ENCODE data around the gene RSRC1. TPM values are rescaled to one million over a fixed set of nuclear protein-coding genes. Genes with fewer than 3 reads are reported as not detected.
"Not testable (repeated sequence)": the region's sequence is repeated elsewhere in the genome, so short reads cannot be mapped to it uniquely, and the experiment has no call there.

Gene RSRC1
- total RNA-seq, 1 donor, result 17.0 TPM

DNA sequence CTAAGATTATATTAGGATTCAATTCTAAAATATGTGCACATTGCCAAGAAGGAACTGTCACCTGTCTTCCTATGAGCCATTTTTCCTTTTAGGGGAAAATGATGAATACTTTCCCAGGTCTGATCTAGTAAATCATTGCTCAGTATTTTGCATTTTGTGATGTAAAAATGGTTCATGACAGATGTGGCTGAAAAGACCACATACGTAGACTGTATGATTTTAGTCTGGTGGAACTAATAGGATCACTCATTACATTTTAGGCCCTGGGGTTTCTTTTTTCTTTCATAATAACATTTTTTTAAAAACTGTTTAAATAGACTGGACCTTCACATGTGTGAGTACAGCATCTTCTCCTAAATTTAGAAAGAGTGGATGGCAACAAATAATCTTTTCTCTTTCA, 259.4 kb downstream of the RSRC1 start:
- DNase-seq (ENCODE audit: low read depth in 2 of 3, low spot score in 2 of 3), result no peak

- no peak for DNase-seq (ENCODE audit: low read depth in 2 of 3, low spot score in 2 of 3)
Observed at GRCh38 chr3:158379517-158379916, 269.6 kb downstream of the RSRC1 start.

DNA sequence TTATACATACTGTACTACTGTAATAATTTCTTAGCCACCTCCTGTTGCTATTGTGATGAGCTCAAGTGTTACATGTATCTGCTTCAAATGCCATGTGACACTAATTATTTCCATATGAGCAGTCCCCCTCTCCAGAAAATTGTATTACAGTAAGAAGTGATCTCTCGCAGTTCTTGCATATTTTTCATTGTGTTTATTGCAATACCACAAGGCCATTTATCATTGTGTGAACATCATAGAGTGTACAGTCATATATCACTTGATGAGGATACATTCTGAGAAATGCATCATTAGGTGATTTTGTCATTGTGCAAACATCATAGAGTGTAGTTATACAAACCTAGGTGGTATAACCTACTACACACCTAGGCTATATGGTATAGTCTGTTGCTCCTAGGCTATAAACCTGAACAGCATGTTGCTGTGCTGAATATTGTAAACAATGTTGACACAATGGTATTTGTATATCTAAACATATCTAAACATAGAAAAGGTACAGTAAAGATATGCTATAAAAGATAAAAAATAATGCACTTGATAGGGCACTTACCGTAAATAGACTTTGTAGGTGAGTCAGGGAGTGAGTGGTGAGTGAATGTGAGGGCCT, 271.5 kb downstream of the RSRC1 start:
- DNase-seq (ENCODE audit: low read depth in 2 of 3, low spot score in 2 of 3), result no peak

DNA sequence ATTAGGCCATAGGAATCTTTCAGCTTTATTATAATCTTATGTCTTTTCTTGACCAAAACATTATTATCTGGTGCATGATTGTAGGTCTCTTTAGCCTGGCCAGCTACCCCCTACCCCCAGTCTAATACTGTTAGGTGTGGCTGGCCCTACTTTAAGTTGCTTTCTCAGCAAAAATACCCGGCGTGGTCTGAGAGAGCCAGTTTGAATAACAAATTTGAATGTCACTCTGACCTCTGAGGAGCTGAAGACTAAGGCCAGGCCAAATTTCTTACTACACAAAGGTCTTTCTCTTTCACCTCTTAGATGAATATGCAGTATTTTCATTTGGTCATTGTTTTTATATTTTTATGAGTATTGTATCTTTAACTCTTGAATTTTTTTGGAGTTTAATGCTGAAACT, 272.6 kb downstream of the RSRC1 start:
- DNase-seq (ENCODE audit: low read depth in 2 of 3, low spot score in 2 of 3), result no peak

DNA sequence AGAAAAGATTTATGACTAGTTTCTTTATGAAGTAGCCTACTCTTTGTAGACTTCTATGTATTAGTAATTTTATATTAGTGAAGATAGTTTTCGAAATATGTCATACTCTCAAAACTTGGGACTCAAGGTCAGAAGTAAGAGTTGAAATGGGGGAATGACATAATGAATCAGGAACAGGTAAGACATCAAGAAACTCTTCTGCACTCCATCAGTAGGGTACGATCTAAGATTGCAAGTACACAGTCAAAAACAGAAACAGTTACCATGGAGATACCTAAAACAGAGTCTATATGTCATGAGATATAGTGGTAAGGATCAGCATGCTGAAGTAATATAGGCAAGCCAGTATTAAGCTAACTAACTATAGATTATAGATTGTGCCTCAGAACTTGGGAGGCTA, 274.1 kb downstream of the RSRC1 start:
- DNase-seq (ENCODE audit: low read depth in 2 of 3, low spot score in 2 of 3), result no peak

GRCh38 chr3:158395421-158395820, 285.5 kb downstream of the RSRC1 start:
- no peak for DNase-seq (ENCODE audit: low read depth in 2 of 3, low spot score in 2 of 3)

GRCh38 chr3:158402590-158402989, 292.7 kb downstream of the RSRC1 start:
- no peak for DNase-seq (ENCODE audit: low read depth in 2 of 3, low spot score in 2 of 3)

GRCh38 chr3:158403013-158403412, 293.1 kb downstream of the RSRC1 start:
- DNase-seq (ENCODE audit: low read depth in 2 of 3, low spot score in 2 of 3), result no peak

DNA sequence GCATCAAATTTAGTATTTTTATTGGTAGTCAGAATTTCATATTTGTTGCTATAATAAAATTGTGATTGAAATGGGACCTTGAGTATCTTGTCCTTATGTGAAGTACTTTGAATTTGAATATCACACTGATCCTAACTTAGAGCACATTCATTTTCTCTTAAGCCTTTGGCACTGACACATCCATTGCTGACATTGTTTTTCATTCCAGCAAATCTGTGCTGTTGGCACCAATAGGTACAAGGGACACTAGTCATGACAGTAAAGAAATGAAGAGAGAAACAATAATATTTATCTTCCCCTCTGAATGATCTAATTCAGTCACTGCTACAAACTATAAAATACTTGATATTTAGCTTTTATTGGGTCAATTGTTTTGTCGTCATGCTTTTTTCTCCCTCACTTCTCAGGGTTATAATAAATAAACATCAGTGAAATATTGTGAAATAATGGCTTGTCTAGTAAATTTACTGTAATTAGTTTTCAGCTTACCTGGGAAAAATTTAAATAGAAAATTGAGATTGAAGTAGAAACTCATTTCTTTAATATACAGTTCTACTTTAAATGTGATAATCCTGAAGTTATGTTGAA, 294.3 kb downstream of the RSRC1 start:
- no peak for DNase-seq (ENCODE audit: low read depth in 2 of 3, low spot score in 2 of 3)

- no peak for DNase-seq (ENCODE audit: low read depth in 2 of 3, low spot score in 2 of 3)
Observed at GRCh38 chr3:158405507-158405906, 295.6 kb downstream of the RSRC1 start.

DNA sequence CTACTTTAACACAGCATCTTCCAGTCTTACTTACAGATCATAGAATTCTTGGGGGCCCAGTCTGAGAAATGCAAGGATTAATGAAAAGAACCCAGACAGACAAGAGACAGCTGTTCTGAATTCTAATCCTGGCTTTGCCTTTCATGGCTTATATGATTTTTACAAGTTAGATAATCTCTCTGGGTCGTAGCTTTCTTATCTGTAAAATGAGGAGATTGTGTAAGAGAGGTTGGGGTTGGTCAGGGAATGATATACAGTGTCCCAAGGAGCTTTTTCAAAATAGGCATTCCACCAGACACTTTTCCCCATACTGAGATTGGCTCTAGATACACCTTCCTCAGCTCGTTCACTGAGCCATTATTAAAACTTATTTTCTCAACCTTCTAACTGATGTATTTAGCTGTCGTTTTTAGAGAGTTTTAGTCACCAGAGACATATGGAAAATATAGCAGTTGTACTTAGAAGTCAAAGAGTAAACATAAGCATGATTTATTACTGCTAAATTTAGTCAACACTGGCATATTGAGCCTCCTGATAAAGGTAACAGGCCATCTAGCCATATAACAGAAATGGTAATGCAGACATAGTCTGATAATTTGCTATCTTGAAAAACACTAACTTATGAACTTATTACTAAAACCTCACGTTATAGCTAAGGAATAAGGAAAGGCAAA, 298.1 kb downstream of the RSRC1 start:
- DNase-seq (ENCODE audit: low read depth in 2 of 3, low spot score in 2 of 3), result peak in 2 of 3 donors; percentile 3 to 5

GRCh38 chr3:158408518-158408897, 298.6 kb downstream of the RSRC1 start:
- DNase-seq (ENCODE audit: low read depth in 2 of 3, low spot score in 2 of 3), result not testable (repeated sequence)

- DNase-seq (ENCODE audit: low read depth in 2 of 3, low spot score in 2 of 3), result no peak
Observed at GRCh38 chr3:158418035-158418434, 308.1 kb downstream of the RSRC1 start.

GRCh38 chr3:158419820-158420653, 310.1 kb downstream of the RSRC1 start:
- no peak for DNase-seq (ENCODE audit: low read depth in 2 of 3, low spot score in 2 of 3)

- DNase-seq (ENCODE audit: low read depth in 2 of 3, low spot score in 2 of 3), result no peak
Observed at GRCh38 chr3:158420654-158421396, 310.9 kb downstream of the RSRC1 start.

GRCh38 chr3:158430448-158430847, 320.6 kb downstream of the RSRC1 start:
- DNase-seq (ENCODE audit: low read depth in 2 of 3, low spot score in 2 of 3), result no peak

DNA sequence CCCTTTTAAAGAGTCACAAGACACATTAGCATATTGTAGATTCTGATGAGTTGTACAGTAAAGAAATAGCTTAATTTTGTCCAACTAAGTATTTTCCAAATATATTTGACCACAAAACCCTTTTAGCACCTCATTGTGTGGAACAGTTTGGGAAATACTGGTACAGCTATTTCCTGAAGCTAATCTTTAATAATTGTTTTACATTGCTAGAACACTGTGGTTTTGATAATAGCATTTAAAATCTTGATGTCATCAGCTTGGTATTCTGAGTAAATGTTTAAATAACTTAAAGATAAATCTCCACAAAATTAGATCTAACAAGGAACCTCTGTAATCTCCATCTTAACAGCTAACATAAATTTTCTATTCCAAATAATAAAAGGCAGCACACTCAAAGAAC, 321.1 kb downstream of the RSRC1 start:
- no peak for DNase-seq (ENCODE audit: low read depth in 2 of 3, low spot score in 2 of 3)

GRCh38 chr3:158431829-158432228, 321.9 kb downstream of the RSRC1 start:
- no peak for DNase-seq (ENCODE audit: low read depth in 2 of 3, low spot score in 2 of 3)

DNA sequence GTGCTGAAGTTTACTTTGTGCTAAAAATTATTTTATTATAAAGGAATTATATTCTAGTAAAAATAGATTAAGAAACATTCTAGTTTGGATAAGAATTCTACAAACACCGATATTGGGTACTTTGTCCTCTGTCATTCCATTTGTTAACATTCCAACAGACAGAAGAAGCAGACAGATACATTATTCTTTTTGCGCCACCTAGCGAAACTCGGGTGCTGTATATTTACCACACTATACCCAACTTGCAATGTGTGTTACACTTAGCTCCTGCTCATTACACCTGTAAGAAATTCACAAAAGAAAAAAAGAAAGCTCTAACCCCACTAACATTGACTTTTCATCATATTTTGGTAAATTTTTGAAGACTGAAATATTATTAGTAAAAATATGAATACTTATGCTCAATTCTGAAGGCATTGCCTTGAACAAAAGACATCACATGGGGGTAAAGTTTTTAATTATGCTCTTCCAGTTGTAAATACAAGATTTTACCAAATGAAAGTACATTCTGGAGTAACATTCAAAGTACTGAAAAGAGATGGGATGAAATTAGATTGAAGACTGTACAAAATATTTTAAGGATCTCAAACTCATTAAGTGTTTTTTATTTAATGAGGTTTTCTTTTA, 324.6 kb downstream of the RSRC1 start:
- peak in 2 of 3 donors; percentile 52 to 77 for DNase-seq (ENCODE audit: low read depth in 2 of 3, low spot score in 2 of 3)

GRCh38 chr3:158443632-158444031, 333.7 kb downstream of the RSRC1 start:
- no peak for DNase-seq (ENCODE audit: low read depth in 2 of 3, low spot score in 2 of 3)
